GM12878 (cell line): ENCODE data around the gene LPAR3. TPM values are rescaled to one million over a fixed set of nuclear protein-coding genes. Genes with fewer than 3 reads are reported as not detected.
A peak's percentile ranks its signal among the peaks of the same experiment; 100 is the strongest.

ENCODE experiments used
- BHLHE40 ChIP-seq, 2 experiments: fragments of 450-650 bp in 1 of 2; IDR thresholded peaks; 2 replicates each; pipeline ENCODE4 v1.6.1; 2011 to 2017; ENCODE audit warnings: low read depth in 2 of 2, borderline replicate concordance in 1 of 2, improper control_type of control experiment in 1 of 2, low read length in 1 of 2, mild to moderate bottlenecking in 1 of 2
- CBX3 ChIP-seq: fragments of 200-600 bp; sonication (generic); IDR thresholded peaks from 2 replicates; pipeline ENCODE4 v1.6.1; 2016; ENCODE audit warnings: low read depth, borderline replicate concordance
- CHD1 ChIP-seq: IDR thresholded peaks from 2 replicates; pipeline ENCODE4 v1.6.1; 2012; ENCODE audit warnings: low read depth, low read length, improper control_type of control experiment
- E2F4 ChIP-seq: IDR thresholded peaks from 2 replicates; pipeline ENCODE4 v1.6.1; 2012; ENCODE audit warnings: low read depth, low read length, improper control_type of control experiment
- ELK1 ChIP-seq: IDR thresholded peaks from 2 replicates; pipeline ENCODE4 v1.6.1; 2012; ENCODE audit warnings: low read depth, low read length, improper control_type of control experiment
- EP300 ChIP-seq, 2 experiments: fragments of 150-350 bp in 1 of 2; IDR thresholded peaks; 2 replicates each; pipeline ENCODE4 v1.6.1; 2011 to 2012; ENCODE audit warnings: low read depth in 2 of 2, low read length in 2 of 2, borderline replicate concordance in 1 of 2, improper control_type of control experiment in 1 of 2, inconsistent platforms in 1 of 2; ENCODE audit not compliant: control insufficient read depth in 1 of 2
- ESRRA ChIP-seq: IDR thresholded peaks from 2 replicates; pipeline ENCODE4 v1.6.1; 2012; ENCODE audit warnings: mild to moderate bottlenecking, low read length, improper control_type of control experiment
- IRF3 ChIP-seq: fragments of 450-650 bp; IDR thresholded peaks from 2 replicates; pipeline ENCODE4 v1.6.1; 2014; ENCODE audit warnings: mild to moderate bottlenecking
- KLF5 ChIP-seq: fragments of 450-650 bp; IDR thresholded peaks from 2 replicates; pipeline ENCODE4 v1.6.1; 2014; ENCODE audit warnings: mild to moderate bottlenecking; ENCODE audit not compliant: partially characterized antibody
- MEF2A ChIP-seq: IDR thresholded peaks from 2 replicates; pipeline ENCODE4 v1.6.1; 2011; ENCODE audit warnings: low read depth, mild to moderate bottlenecking, low read length, moderate library complexity; ENCODE audit not compliant: insufficient read depth
- PBX3 ChIP-seq: IDR thresholded peaks from 2 replicates; pipeline ENCODE4 v1.6.1; 2011; ENCODE audit warnings: mild to moderate bottlenecking, low read depth, low read length, moderate library complexity; ENCODE audit not compliant: insufficient replicate concordance
- PKNOX1 ChIP-seq: fragments of 450-650 bp; IDR thresholded peaks from 2 replicates; pipeline ENCODE4 v1.6.1; 2016; ENCODE audit warnings: mild to moderate bottlenecking
- RCOR1 ChIP-seq: conservative IDR thresholded peaks from 2 replicates; pipeline ENCODE4 v1.6.1; 2012; ENCODE audit warnings: low read depth, low read length, improper control_type of control experiment
- WRNIP1 ChIP-seq: IDR thresholded peaks from 2 replicates; pipeline ENCODE4 v1.6.1; 2011; ENCODE audit warnings: low read depth, low read length, improper control_type of control experiment, borderline replicate concordance
- ZBED1 ChIP-seq: IDR thresholded peaks from 2 replicates; pipeline ENCODE4 v1.6.1; 2016; ENCODE audit warnings: borderline replicate concordance
- ZNF217 ChIP-seq: fragments of 450-650 bp; IDR thresholded peaks from 2 replicates; pipeline ENCODE4 v1.6.1; 2017; ENCODE audit warnings: antibody characterized with exemption, mild to moderate bottlenecking
- ZNF274 ChIP-seq: IDR thresholded peaks from one replicate; pipeline ENCODE4 v1.8.0; 2011; ENCODE audit not compliant: insufficient read length, insufficient read depth
- polyA plus RNA-seq, 11 experiments: library from polyadenylated mRNA; depleted of rRNA in 4 of 11; unstranded in 6 of 11; stranded (reverse) in 5 of 11; fragments of >200 nt; fragmentation: Nextera tagmentation in 4 of 11; fragmentation: Illumina TruSeq in 1 of 11; extraction: Ambion mirVana in 4 of 11; extraction: Trizol in 1 of 11; gene quantifications; 1 replicate in 1 of 11; 2 replicates in 10 of 11; pipeline versions ENCODE4 v1.2.1 to v1.2.3, GENCODE V29; 2011 to 2016; ENCODE audit warnings: inconsistent platforms in 2 of 11, missing spikeins in 2 of 11, low read depth in 1 of 11
- total RNA-seq, 4 experiments: library from RNA; depleted of rRNA in 3 of 4; stranded (reverse); fragments of >200 nt in 3 of 4; fragmentation: Illumina TruSeq in 1 of 4; extraction: Trizol in 1 of 4; gene quantifications; 2 replicates each; pipeline versions ENCODE4 v1.2.1 to v1.2.3, GENCODE V29; 2013 to 2021
- TF ChIP-seq, protein P1 (sequence below): fragments of 450-650 bp; IDR thresholded peaks from 2 replicates; pipeline ENCODE4 v1.6.1; 2017; ENCODE audit warnings: low read depth, mild to moderate bottlenecking, moderate library complexity
- TF ChIP-seq, protein P2 (sequence below): IDR thresholded peaks from 2 replicates; pipeline ENCODE4 v1.6.1; 2011; ENCODE audit warnings: low read depth, low read length, improper control_type of control experiment, borderline replicate concordance

LPAR3 gene
- total and polyA plus RNA-seq, 10 of the 15 experiments (the other 5 are each of a cell fraction or from before 2014, with no cell fraction given): 0.03 to 0.31 (median 0.09) TPM; not detected in 3

GRCh38 chr1:84853741-84854721 is 39.0 kb downstream of the LPAR3 start (continued):
- TF ChIP-seq CBX3 (no peak), PBX3 (peak; percentile 88), IRF3 (no peak), EP300 (IDR thresholded peaks at IDR 0.05; ENCODE audit: borderline replicate concordance in 1 of 2, control insufficient read depth in 1 of 2, low read depth in 2 of 2, low read length in 2 of 2) (peak; percentile 87 to 88; a peak in 3 of 4 replicates), CHD1 (no peak), WRNIP1 (no peak), BHLHE40 (IDR thresholded peaks at IDR 0.05; ENCODE audit: borderline replicate concordance in 1 of 2, low read depth in 2 of 2, low read length in 1 of 2) (peak; percentile 69), ZNF274 (no peak), ZBED1 (peak; percentile 51; the same call in 1 of the 2 replicates), ELK1 (no peak), ZNF217 (no peak), ESRRA (no peak), E2F4 (no peak), RCOR1 (0 out of 2 replicates have a peak, but pooled peaks have one; percentile 29), KLF5 (no peak), MEF2A (0 out of 2 replicates have a peak, but pooled peaks have one; percentile 21), PKNOX1 (peak; percentile 89)
- TF ChIP-seq, protein P1, sequence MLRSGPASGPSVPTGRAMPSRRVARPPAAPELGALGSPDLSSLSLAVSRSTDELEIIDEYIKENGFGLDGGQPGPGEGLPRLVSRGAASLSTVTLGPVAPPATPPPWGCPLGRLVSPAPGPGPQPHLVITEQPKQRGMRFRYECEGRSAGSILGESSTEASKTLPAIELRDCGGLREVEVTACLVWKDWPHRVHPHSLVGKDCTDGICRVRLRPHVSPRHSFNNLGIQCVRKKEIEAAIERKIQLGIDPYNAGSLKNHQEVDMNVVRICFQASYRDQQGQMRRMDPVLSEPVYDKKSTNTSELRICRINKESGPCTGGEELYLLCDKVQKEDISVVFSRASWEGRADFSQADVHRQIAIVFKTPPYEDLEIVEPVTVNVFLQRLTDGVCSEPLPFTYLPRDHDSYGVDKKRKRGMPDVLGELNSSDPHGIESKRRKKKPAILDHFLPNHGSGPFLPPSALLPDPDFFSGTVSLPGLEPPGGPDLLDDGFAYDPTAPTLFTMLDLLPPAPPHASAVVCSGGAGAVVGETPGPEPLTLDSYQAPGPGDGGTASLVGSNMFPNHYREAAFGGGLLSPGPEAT: peak; percentile 80
- TF ChIP-seq, protein P2, sequence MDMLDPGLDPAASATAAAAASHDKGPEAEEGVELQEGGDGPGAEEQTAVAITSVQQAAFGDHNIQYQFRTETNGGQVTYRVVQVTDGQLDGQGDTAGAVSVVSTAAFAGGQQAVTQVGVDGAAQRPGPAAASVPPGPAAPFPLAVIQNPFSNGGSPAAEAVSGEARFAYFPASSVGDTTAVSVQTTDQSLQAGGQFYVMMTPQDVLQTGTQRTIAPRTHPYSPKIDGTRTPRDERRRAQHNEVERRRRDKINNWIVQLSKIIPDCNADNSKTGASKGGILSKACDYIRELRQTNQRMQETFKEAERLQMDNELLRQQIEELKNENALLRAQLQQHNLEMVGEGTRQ: no peak; the same call in 1 of the 2 replicates
